Neuronal stem cell (in vitro differentiated cells): Measurements from ENCODE around the gene ATP8B3.

Experiments
- DNase-seq: peaks from one replicate; pipeline ENCODE4 v3.0.0-alpha.2; 2013; ENCODE audit warnings: low spot score
- H2AFZ ChIP-seq: one replicate; pipeline ENCODE4 v1.6.1; 2013; ENCODE audit warnings: mild to moderate bottlenecking, low read length, inconsistent platforms
- H2AK5ac ChIP-seq: 2 replicates; pipeline ENCODE4 v1.6.1; 2013; ENCODE audit warnings: low read depth, mild to moderate bottlenecking, inconsistent platforms, low read length, moderate library complexity, mixed read lengths
- H2BK120ac ChIP-seq: 2 replicates; pipeline ENCODE4 v1.6.1; 2013; ENCODE audit warnings: low read depth, mild to moderate bottlenecking, inconsistent platforms, low read length, moderate library complexity, mixed read lengths
- H2BK12ac ChIP-seq: one replicate; pipeline ENCODE4 v1.6.1; 2013; ENCODE audit warnings: low read length, inconsistent platforms
- H2BK15ac ChIP-seq: 2 replicates; pipeline ENCODE4 v1.6.1; 2013; ENCODE audit warnings: mild to moderate bottlenecking, low read length, inconsistent platforms, mixed read lengths
- H2BK5ac ChIP-seq: one replicate; pipeline ENCODE4 v1.6.1; 2013; ENCODE audit warnings: inconsistent platforms, mild to moderate bottlenecking, low read length, moderate library complexity
- H3K14ac ChIP-seq: one replicate; pipeline ENCODE4 v1.6.1; 2013; ENCODE audit warnings: low read length, inconsistent platforms
- H3K18ac ChIP-seq: 2 replicates; pipeline ENCODE4 v1.6.1; 2013; ENCODE audit warnings: low read length, inconsistent platforms
- H3K23ac ChIP-seq: 2 replicates; pipeline ENCODE4 v1.6.1; 2013; ENCODE audit warnings: low read depth, mild to moderate bottlenecking, mixed read lengths, low read length, inconsistent platforms; ENCODE audit not compliant: poor library complexity
- H3K27ac ChIP-seq: replicated peaks from 3 replicates; pipeline ENCODE4 v1.5.1; 2013; ENCODE audit warnings: low read length, inconsistent platforms
- H3K27me3 ChIP-seq, 3 experiments: 2 replicates each; pipeline ENCODE4 v1.6.1; 2013; ENCODE audit warnings: low read length in 3 of 3, mild to moderate bottlenecking in 2 of 3, inconsistent platforms in 1 of 3, low read depth in 1 of 3, mixed read lengths in 1 of 3, moderate library complexity in 1 of 3; ENCODE audit not compliant: control insufficient read depth in 3 of 3, insufficient read depth in 3 of 3
- H3K36me3 ChIP-seq, 2 donors: replicated peaks in 1 of 2; 2 replicates each; pipeline ENCODE4 v1.6.1; 2013; ENCODE audit warnings: low read length in 2 of 2; ENCODE audit not compliant: control insufficient read depth in 2 of 2, insufficient read depth in 2 of 2
- H3K4ac ChIP-seq: 2 replicates; pipeline ENCODE4 v1.6.1; 2013; ENCODE audit warnings: inconsistent platforms, mild to moderate bottlenecking, low read length, moderate library complexity
- H3K4me1 ChIP-seq, 2 donors: 1 replicate in 1 of 2; 2 replicates in 1 of 2; pipeline ENCODE4 v1.6.1; 2013; ENCODE audit warnings: low read length in 2 of 2, low read depth in 1 of 2; ENCODE audit not compliant: control insufficient read depth in 2 of 2, insufficient read depth in 1 of 2
- H3K4me2 ChIP-seq: one replicate; pipeline ENCODE4 v1.6.1; 2013; ENCODE audit warnings: mild to moderate bottlenecking, low read length, inconsistent platforms; ENCODE audit not compliant: insufficient read depth, poor library complexity, severe bottlenecking
- H3K4me3 ChIP-seq, 2 donors: 2 replicates each; pipeline ENCODE4 v1.5.1; 2013; ENCODE audit warnings: low read length in 2 of 2, mild to moderate bottlenecking in 2 of 2, inconsistent platforms in 1 of 2, moderate library complexity in 1 of 2
- H3K79me1 ChIP-seq: one replicate; pipeline ENCODE4 v1.6.1; 2013; ENCODE audit warnings: low read depth, mild to moderate bottlenecking, inconsistent platforms, low read length, moderate library complexity
- H3K9ac ChIP-seq: one replicate; pipeline ENCODE4 v1.6.1; 2013; ENCODE audit warnings: mild to moderate bottlenecking, low read depth, low read length, inconsistent platforms; ENCODE audit not compliant: poor library complexity
- H3K9me3 ChIP-seq, 2 donors: replicated peaks in 1 of 2; 2 replicates each; pipeline versions ENCODE3 to v1.6.1; 2013; ENCODE audit warnings: low read length in 2 of 2, mild to moderate bottlenecking in 2 of 2, inconsistent platforms in 1 of 2, low read depth in 1 of 2, mixed read lengths in 1 of 2, moderate library complexity in 1 of 2; ENCODE audit not compliant: control insufficient read depth in 2 of 2, insufficient read depth in 1 of 2
- H4K8ac ChIP-seq: one replicate; pipeline ENCODE4 v1.6.1; 2013; ENCODE audit warnings: low read depth, mild to moderate bottlenecking, inconsistent platforms, low read length, moderate library complexity
- H4K91ac ChIP-seq: one replicate; pipeline ENCODE4 v1.6.1; 2013; ENCODE audit warnings: low read length, low read depth, mild to moderate bottlenecking, inconsistent platforms; ENCODE audit not compliant: poor library complexity
- WGBS, 2 donors: extraction: QIAGEN DNeasy Blood & Tissue Kit; methylation state at CpG; one replicate each; pipeline ENCODE4 v1.1.7; 2013; ENCODE audit warnings: missing lambda C conversion rate in 2 of 2, mixed read lengths in 1 of 2; ENCODE audit not compliant: insufficient read length in 2 of 2, insufficient replicate concordance in 1 of 2; ENCODE audit errors: extremely low coverage in 2 of 2; 5-methylcytosine and 5-hydroxymethylcytosine counted together

ATP8B3 gene

GRCh38 chr19:1752009-1752756 lies 59.9 kb downstream of the ATP8B3 start:
- no peak overlapping the region for H3K14ac ChIP-seq
- peaks cover 2% of the 10 kb centered on the region for H3K79me1 ChIP-seq
- WGBS, 2 donors = no CpG with 5 or more reads among the region's 16 CpGs
- H3K4ac ChIP-seq = no peak overlapping the region
- no peak overlapping the region for H3K23ac ChIP-seq
- H4K8ac ChIP-seq = no peak overlapping the region
- no peak overlapping the region for H2BK5ac ChIP-seq
- no peak overlapping the region for H3K4me2 ChIP-seq
- peaks cover 10 to 12% of the 10 kb centered on the region in 2 donors for H3K4me1 ChIP-seq
- DNase-seq = no peak
- H2BK120ac ChIP-seq = no peak overlapping the region
- no peaks in the 10 kb centered on the region for H3K9me3 ChIP-seq
- no peak overlapping the region for H3K27ac ChIP-seq
- no peak overlapping the region for H3K18ac ChIP-seq
- H3K36me3 ChIP-seq = no peaks in the 10 kb centered on the region
- no peak overlapping the region for H2BK15ac ChIP-seq
- H3K9ac ChIP-seq = no peak overlapping the region
- peaks cover 79 to 99% (median 97%) of the 10 kb centered on the region in 3 experiments for H3K27me3 ChIP-seq
- H2AK5ac ChIP-seq = peak overlapping the region; percentile 70
- no peak overlapping the region for H3K4me3 ChIP-seq
- no peak overlapping the region for H4K91ac ChIP-seq
- no peak overlapping the region for H2BK12ac ChIP-seq
- no peak overlapping the region for H2AFZ ChIP-seq

GRCh38 chr19:1751367-1752008 lies 60.6 kb downstream of the ATP8B3 start:
- DNase-seq = no peak
- Histone ChIP-seq H3K9me3 (no peaks in the 10 kb centered on the region), H3K36me3 (no peaks in the 10 kb centered on the region), H4K91ac (no peak overlapping the region), H2AFZ (no peak overlapping the region), H3K4me3 (no peak overlapping the region), H3K27ac (no peak overlapping the region), H3K4me2 (no peak overlapping the region), H2BK120ac (no peak overlapping the region), H2BK12ac (no peak overlapping the region), H3K14ac (no peak overlapping the region), H2AK5ac (no peak overlapping the region), H3K23ac (no peak overlapping the region), H4K8ac (no peak overlapping the region), H3K4me1 (peaks cover 12 to 13% of the 10 kb centered on the region in 2 donors), H3K79me1 (peaks cover 2% of the 10 kb centered on the region), H3K4ac (no peak overlapping the region), H3K18ac (no peak overlapping the region), H3K27me3 (peaks cover 81 to 99% (median 97%) of the 10 kb centered on the region in 3 experiments), H3K9ac (no peak overlapping the region), H2BK5ac (no peak overlapping the region), H2BK15ac (no peak overlapping the region)
- WGBS, 2 donors = no CpG with 5 or more reads among the region's 16 CpGs

GRCh38 chr19:1750343-1751021 lies 61.6 kb downstream of the ATP8B3 start:
- no peak overlapping the region for H3K4me2 ChIP-seq
- DNase-seq = no peak
- H3K27me3 ChIP-seq = peaks cover 73 to 95% (median 93%) of the 10 kb centered on the region in 3 experiments
- H3K23ac ChIP-seq = peak overlapping the region; percentile 44
- no peak overlapping the region for H3K18ac ChIP-seq
- no peak overlapping the region for H2BK5ac ChIP-seq
- H2AFZ ChIP-seq = no peak overlapping the region
- no peak overlapping the region for H2BK120ac ChIP-seq
- no peak overlapping the region for H3K14ac ChIP-seq
- peaks cover 9 to 13% of the 10 kb centered on the region in 2 donors for H3K4me1 ChIP-seq
- H4K91ac ChIP-seq = no peak overlapping the region
- no peak overlapping the region for H2AK5ac ChIP-seq
- WGBS, 2 donors = no CpG with 5 or more reads among the region's 14 CpGs
- H3K36me3 ChIP-seq = no peaks in the 10 kb centered on the region
- no peak overlapping the region for H3K27ac ChIP-seq
- no peak overlapping the region for H2BK12ac ChIP-seq
- H3K79me1 ChIP-seq = no peaks in the 10 kb centered on the region
- H3K9ac ChIP-seq = no peak overlapping the region
- no peak overlapping the region for H3K4me3 ChIP-seq
- no peak overlapping the region for H3K4ac ChIP-seq
- H3K9me3 ChIP-seq = no peaks in the 10 kb centered on the region
- H4K8ac ChIP-seq = no peak overlapping the region
- H2BK15ac ChIP-seq = no peak overlapping the region
